SU-DHL-6 (cell line): ENCODE measurements around the gene PTPN6.

ENCODE experiments used
- CTCF ChIP-seq: fragments of 200-600 bp; sonication (generic); IDR thresholded peaks from one replicate; pipeline ENCODE4 v1.5.1; 2017; ENCODE audit warnings: antibody characterized with exemption, mild to moderate bottlenecking, low read length, moderate library complexity; ENCODE audit not compliant: insufficient read depth, poor library complexity, severe bottlenecking
- EZH2phosphoT487 ChIP-seq: fragments of 200-600 bp; sonication (generic), shearing (Covaris generic); conservative IDR thresholded peaks from 2 replicates; pipeline ENCODE4 v1.6.1; 2018; ENCODE audit warnings: mild to moderate bottlenecking, antibody characterized with exemption, low read length, moderate library complexity, mixed read lengths

GRCh38 chr12:6953442-6954315, 2.5 kb downstream of the PTPN6 start:
- TF ChIP-seq CTCF (no peak), EZH2phosphoT487 (no peak)
